Activated T-cell treated with anti-CD3 and anti-CD28 coated beads, Interleukin-2, amount 50 U/mL, for 48 hours (primary cell): Measurements from ENCODE around the gene PFKFB4.
A peak's percentile ranks its signal among the peaks of the same experiment; 100 is the strongest.

Experiments used
- DNase-seq, 2 experiments: peaks; one replicate each; pipeline ENCODE4 v3.0.0-alpha.2; 2020

PFKFB4 gene

DNA sequence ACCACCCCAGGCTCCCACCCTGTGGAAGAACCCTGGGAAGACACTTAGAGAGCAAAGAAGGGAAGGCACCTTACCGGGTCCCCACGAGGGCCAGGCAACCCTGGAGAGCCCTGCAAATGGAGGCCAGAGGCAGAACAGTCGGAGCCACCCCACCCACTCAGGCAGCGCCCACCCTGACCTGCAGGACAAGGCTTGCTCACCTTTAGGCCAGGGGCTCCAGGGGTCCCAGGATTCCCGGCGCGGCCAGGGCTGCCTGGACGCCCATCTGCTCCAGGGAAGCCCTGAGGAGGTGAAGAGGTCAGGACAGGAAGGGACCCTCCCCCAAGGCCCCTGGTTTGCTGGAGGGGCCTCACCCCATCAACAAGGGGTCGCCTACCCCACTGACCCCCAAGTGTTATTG lies 28.2 kb upstream of the PFKFB4 start:
- no peak for DNase-seq

DNA sequence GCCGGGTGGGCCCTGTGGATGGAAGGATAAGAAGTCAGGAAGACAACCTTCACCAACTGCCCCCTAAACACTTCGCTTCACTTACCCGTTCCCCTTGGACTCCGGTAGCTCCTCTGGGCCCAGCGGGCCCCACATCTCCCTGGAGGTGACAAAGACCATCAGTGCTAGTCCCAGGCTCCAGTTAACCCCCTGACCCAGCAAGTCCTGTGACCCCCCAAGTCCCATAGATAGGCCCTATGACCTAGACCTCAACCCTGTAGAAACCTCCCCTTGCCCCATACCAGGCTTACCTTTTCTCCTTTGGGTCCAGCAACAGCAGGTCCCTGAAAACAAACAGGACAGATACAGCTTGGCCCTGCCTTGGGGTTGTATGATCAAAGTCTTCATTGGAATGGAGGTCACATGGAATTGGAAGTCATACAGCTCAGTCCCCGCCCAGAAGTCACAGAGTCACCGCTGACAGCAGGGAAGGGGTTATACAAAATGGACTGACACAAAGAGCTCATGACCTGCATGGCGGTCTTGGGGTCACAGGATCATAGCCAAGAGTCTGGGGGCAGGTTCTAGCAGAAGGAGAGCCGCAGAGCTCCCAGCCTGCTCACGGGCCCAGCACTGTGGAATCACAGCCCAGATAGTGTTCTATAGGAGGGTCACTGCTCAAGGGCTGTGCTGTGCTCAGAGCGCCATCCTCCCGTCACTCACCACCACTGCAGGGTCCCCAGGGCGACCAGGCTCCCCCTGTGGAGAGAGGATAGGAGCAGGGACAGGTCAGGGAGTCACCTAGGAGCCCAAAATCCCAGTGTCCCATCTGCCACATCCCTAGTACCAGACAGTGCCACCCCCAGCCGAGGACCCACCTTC lies 25.2 kb upstream of the PFKFB4 start:
- DNase-seq: no peak

DNA sequence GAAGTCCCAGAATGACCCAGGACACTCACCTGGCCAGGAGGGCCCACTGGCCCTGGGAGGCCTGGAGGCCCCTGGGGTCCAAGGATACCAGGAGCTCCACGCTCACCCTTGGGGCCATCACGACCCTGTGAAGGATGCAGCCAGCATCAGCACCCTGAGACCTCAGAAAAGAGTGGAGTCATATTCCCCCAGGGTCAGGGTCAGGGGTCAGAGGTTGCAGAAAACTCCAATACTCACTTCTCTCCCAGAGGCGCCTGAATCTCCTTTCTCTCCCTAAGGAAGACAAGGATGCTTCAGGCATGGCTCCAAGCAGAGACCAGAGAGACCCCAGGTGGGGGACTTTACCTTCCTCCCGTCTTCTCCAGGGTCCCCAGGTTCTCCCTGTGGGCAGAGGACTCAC lies 20.0 kb upstream of the PFKFB4 start:
- DNase-seq: no peak

DNA sequence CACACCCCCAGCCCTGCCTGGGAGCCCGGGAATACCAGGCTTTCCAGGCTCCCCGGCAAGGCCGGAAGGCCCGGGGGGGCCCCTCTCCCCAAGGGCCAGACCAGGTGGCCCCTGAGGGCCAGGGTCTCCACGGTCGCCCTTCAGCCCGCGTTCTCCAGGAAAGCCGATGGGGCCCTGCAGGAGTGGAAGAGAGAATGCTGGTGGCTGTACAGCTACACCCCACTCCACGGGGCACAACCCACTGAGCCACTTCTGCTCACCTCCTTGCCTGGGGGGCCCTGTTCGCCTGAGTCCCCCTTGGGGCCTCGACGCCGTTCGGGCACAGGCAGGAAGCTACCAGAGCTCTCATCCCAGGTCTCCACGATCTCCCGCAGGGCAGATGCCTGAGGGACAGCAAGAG lies 18.8 kb upstream of the PFKFB4 start:
- no peak for DNase-seq

GRCh38 chr3:48573973-48574585 lies 17.5 kb upstream of the PFKFB4 start:
- DNase-seq: no peak

DNA sequence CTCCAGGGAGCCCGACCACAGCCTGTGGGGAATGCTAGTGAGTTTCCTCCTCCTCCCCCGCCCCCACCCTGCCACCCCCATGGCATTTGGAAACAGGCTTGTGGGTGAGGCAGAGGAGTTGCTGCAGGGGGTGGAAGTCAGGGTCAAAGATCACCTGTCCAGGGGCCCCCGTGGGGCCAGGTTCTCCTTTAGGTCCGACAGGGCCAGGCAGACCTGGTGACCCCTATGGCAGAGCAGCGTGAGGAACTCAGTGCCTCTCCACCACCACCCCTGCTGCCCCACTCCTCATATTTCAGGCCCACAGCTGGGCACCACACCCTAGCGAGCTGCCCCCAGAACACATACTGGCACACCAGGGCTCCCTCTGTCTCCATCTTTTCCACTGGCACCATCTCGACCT lies 15.9 kb upstream of the PFKFB4 start:
- no peak for DNase-seq

DNA sequence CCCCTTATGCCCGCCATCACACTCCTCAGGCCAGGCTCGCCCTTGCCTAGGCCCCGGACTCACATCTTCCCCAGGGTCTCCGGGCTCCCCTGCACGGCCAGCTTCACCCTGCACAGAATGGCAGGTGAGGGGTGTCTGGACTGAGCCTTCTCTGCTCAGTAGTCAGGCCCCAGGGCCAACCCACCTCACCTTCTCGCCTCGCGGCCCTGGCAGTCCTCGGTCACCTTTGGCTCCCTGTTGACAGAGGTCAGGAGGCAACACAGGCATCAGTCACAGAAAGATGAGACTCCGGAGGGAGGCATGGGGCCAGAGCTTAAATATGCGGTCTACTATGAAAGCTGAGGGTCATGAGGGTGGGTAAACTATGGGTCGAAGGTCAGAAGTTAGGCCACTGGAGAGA lies 15.3 kb upstream of the PFKFB4 start:
- DNase-seq: no peak

DNA sequence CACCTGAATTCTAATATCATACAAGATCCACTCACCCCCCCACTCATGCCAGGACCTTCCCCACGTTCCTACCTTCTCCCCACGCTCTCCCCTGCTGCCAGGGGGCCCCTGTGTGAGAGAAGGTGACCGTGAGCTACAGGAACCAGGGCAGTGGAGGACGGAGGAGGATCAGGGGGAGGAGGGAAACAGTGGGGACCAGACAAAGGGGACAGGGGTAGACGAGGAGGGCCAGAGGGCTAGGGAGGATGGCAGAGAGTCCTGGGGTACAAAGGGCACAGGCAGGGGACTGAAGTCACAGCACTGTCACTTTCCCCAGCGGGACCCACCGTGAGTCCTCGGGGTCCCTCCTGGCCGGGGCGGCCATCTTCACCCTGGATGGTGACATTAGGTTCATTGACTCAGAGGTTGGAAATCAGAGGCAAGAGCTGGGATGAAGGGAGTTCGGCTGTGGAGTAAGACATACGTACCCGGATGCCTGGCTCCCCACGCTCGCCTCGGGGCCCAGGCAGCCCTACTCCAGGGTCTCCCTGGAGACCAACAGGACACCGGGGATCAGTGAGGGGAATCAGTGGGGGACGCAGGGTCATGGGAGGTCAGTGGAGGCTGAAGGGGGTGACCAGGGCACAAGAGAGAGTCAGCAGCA lies 13.3 kb upstream of the PFKFB4 start:
- no peak for DNase-seq

DNA sequence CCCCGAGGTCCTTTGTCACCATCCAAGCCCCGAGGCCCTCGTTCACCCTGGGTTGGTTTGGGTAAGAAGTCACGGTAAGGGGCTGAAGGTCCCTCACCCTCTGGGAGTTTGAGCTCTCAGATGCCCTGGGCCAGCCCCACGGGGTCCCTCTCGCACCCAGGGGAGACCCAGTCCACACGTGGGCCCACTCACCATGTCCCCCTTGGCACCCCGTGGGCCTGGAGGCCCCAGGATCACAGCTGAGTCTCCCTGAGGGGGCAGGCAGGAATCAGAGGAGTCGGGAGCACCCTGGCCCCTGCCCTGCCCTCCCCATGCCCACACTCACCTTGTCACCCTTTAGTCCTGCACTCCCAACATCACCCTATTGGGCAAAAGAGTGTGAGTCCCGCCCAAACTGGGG lies 12.8 kb upstream of the PFKFB4 start:
- no peak for DNase-seq

GRCh38 chr3:48568476-48568875 lies 11.9 kb upstream of the PFKFB4 start:
- no peak for DNase-seq

DNA sequence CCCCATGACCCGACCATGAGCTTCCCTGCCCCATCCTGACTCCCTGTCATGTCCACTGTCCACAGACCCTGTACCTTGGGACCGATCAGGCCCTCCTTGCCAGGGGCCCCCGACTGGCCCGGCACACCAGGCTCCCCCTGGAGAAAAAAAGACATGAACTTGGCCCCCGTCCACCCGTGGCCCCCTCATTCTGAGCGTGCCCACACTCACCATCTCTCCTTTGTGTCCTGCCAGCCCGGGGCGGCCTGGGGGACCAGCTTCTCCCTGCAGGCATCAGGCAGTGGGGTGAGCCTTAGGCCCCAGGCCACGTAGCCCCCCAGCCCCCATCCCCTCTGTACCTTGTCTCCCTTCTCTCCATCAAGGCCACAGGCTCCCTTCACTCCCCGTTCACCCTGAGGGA lies 10.9 kb upstream of the PFKFB4 start:
- DNase-seq: no peak

GRCh38 chr3:48567090-48567489 lies 10.5 kb upstream of the PFKFB4 start:
- no peak for DNase-seq

DNA sequence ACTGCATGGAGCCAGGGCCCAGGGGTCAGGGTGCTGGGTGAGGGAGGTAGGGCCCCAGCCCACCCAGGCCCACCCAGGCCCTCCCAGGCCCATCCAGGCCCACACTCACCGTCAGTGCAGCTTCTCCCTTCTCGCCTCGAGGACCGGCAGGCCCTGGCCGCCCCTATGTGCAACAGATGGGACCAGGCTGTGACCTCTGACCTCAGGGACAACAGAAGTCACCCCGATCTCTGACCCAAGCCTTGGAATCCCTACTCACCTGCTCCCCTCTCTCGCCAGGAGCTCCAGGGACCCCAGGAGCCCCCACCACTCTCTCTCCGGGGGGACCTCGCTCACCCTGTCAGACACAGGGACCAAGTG lies 9.8 kb upstream of the PFKFB4 start:
- DNase-seq: no peak

GRCh38 chr3:48565591-48566400 lies 9.2 kb upstream of the PFKFB4 start:
- DNase-seq: peak; percentile 35 to 44

DNA sequence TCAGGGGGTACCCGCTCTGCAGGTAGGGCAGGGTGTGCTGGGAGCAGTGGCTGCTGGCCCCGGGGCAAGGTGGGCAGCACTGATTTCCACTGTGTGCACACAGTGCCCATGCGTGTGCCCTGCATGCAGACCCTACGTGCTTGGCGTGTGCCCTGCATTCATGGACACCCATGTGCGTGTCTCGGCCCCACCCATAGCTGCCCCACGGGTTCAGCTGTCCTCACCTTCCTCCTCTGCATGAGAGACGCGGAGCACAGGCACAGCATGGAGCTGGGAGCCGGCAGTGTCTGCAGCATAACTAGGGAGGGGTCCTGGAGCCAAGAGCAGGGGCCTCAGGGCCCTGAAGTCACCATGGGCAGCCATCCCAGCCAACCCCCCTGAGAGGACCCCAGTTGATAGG lies 8.6 kb upstream of the PFKFB4 start:
- DNase-seq: no peak

DNA sequence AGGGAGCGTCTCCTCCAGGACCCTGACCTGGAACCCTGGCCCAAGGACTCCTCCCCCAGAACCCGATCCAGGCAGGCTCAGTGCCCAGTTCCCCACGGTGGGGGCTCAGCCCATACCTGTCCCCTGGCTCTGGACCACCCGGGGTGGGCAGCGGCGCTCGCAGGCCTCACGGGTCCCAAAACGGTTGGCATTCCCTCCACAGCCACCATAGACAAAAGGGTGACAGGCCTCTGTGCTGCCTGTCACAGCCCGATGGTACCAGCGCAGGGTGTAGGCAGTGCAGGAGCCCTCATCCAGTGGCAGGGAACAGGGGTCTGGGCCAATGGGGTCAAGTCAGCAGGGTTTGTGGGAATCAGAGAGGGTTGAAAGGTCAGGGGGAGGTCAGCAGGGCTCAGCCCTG lies 8.1 kb upstream of the PFKFB4 start:
- no peak for DNase-seq

DNA sequence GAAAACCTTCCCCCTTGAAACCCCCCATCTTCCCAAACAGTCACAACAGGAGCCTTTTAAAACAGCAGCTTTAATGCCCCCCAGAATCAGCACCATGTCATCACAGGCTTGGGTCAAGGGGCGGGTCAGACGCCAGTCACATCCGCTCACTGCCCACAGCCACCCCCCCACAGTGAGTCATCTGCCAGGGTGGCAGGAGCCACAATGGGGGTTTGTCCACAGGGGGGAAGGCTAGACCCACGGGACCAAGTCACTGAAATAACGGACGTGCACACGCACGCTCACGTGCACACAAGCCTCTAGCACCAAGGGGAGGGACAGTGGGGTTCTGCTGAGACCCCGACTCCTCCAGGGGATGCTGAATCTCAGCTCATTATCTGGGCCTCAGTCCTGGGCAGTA lies 7.4 kb upstream of the PFKFB4 start:
- DNase-seq: peak; percentile 52 to 57

DNA sequence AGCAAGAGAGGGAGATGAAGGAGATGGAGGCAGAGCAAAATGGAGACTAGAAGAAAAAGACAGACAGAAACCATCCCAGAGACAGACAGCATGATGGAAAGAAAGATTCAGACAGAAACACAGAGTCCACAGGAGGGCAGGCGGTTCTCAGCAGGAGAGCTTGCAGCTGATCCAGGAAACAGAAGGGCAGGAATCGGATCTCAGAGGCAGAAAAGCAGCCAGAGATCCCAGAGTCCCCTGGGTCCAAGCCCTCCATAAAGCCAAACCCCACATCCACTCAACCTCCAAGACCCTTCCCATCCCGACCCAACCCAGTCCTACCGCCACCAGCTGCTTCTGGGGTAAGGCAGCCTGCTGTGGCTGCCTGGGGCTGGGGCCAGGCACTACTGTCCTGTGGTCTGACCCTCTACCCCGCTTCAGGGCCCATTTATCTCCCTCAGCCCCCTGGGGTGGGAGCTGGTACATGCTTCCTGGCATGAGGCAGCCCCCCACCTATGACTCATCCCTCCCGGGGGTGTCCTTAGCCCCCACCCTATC lies 6.8 kb upstream of the PFKFB4 start, which contains the start of gene UCN2:
TSS of gene UCN2 (minus strand) at position 400 of the 537 bp plus-strand sequence. CDS start 657 bp downstream, outside the sequence.
- DNase-seq: no peak

DNA sequence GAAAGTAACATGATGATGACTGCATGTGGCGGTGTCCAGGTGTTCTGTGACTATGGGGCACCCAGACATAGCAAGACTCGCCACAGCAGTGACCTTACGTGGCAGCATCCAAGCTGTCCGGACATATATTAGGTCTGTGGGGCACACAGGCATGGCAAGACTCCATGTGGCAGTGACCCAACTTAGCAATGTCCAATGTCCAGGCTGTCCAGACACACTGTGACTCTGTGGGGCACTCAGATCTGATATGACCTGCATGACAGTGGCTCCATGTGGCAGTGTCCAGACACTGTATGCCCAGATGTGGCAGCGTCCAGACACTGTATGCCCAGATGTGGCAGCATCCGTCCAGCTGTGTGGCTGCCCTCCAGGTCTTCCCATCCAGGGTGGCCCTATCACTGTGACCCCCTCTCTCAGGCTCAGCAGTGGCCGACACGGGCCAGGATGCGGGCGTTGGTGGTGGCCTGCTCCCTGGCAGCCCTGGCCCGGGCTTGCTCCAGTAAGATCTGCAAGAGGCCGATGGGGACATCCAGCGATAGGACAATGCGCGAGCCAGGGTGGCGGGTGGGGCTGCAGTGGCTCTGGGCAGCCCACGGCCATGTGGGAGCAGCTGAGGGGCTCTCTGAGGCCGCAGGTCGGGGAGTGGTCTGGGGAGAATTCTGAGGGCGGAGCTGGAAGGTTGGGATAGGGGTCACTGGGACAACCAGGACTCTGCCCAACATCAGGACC lies 5.9 kb upstream of the PFKFB4 start:
- no peak for DNase-seq

- DNase-seq: peak in 1 of 2 experiments; percentile 43
Observed at GRCh38 chr3:48561045-48561736, 4.6 kb upstream of the PFKFB4 start.

- DNase-seq: no peak
Observed at GRCh38 chr3:48560648-48561018, 4.0 kb upstream of the PFKFB4 start.
